Nephron progenitor cell (in vitro differentiated cells): ENCODE data around the gene TDRD5.

Source experiments
- DNase-seq: peaks from one replicate; pipeline ENCODE4 v3.0.0; 2021
- H3K27ac Mint-ChIP-seq: 2 replicates; pipeline ENCODE4 v1.8.0; 2021; ENCODE audit warnings: mild to moderate bottlenecking, moderate library complexity, mixed read lengths
- H3K27me3 Mint-ChIP-seq: 2 replicates; pipeline ENCODE4 v1.8.0; 2021; ENCODE audit warnings: mild to moderate bottlenecking, low read depth, mixed read lengths; ENCODE audit not compliant: poor library complexity
- H3K36me3 Mint-ChIP-seq: 2 replicates; pipeline ENCODE4 v1.8.0; 2021; ENCODE audit warnings: low read depth, mixed read lengths
- H3K4me1 Mint-ChIP-seq: 2 replicates; pipeline ENCODE4 v1.8.0; 2021; ENCODE audit warnings: mixed read lengths
- H3K4me3 Mint-ChIP-seq: 2 replicates; pipeline ENCODE4 v1.8.0; 2021; ENCODE audit warnings: mild to moderate bottlenecking, moderate library complexity, mixed read lengths
- H3K9me3 Mint-ChIP-seq: 2 replicates; pipeline ENCODE4 v1.8.0; 2021; ENCODE audit warnings: mild to moderate bottlenecking, moderate library complexity, mixed read lengths
- CTCF ChIP-seq: fragments of 200-600 bp; sonication (generic); IDR thresholded peaks from 2 replicates; pipeline ENCODE4 v1.5.0; 2021; ENCODE audit warnings: antibody characterized with exemption

The TDRD5 gene

GRCh38 chr1:179550746-179551682 lies 40.6 kb upstream of the TDRD5 start:
- no peaks in the 10 kb centered on the region for H3K9me3 Mint-ChIP-seq
- no peak overlapping the region for H3K27ac Mint-ChIP-seq
- H3K4me3 Mint-ChIP-seq = no peak overlapping the region
- TF ChIP-seq CTCF = no peak
- peaks cover 6% of the 10 kb centered on the region for H3K27me3 Mint-ChIP-seq
- H3K4me1 Mint-ChIP-seq = peaks cover 11% of the 10 kb centered on the region
- no peaks in the 10 kb centered on the region for H3K36me3 Mint-ChIP-seq
- no peak for DNase-seq

DNA sequence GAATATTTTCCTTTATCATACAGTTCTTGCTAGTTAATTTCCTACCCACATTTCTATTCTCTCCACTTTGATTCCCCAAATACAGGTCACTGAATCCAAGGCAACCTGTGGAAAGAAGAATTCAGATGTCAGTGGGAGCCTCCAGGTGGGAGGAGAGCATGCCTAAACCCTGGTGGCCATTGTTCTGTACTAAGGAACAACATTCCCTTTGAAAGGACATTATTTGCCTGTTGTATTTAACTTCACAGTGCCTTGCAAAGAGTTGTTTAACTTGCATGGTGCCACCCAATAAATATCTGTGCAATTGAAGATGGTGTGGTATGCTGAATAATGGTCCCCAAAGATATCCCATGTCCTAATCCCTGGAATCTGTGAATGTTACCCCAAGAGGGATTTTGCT lies 37.2 kb upstream of the TDRD5 start:
- Mint-ChIP-seq H3K36me3 (no peaks in the 10 kb centered on the region), H3K27me3 (peaks cover 6% of the 10 kb centered on the region), H3K9me3 (no peaks in the 10 kb centered on the region), H3K27ac (no peak overlapping the region), H3K4me1 (peaks cover 11% of the 10 kb centered on the region), H3K4me3 (no peak overlapping the region)
- no peak for DNase-seq
- no peak for TF ChIP-seq CTCF

DNA sequence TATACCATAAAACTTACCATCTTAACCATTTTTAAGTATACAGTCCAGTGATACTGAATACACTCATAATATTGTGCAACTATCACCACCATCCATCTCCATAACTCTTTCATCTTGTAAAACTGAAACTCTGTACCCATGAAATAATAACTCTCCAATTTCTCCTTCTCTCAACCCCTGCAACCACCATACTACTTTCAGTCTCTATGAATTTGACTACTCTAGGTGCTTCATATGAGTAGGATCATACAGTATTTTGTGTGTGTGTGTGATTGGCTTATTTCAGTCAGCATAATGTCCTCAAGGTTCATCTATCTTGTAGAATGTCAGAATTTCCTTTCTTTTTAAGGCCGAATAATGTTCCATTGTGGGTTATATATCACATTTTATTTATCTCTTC lies 33.6 kb upstream of the TDRD5 start:
- Mint-ChIP-seq H3K4me1 (no peaks in the 10 kb centered on the region), H3K9me3 (no peaks in the 10 kb centered on the region), H3K4me3 (no peak overlapping the region), H3K27me3 (no peaks in the 10 kb centered on the region), H3K36me3 (no peaks in the 10 kb centered on the region), H3K27ac (no peak overlapping the region)
- no peak for TF ChIP-seq CTCF
- DNase-seq = no peak

- Mint-ChIP-seq H3K4me3 (peak within 1 kb of the TSS; percentile 72), H3K9me3 (peaks cover 10% of the 10 kb centered on the region)
- DNase-seq = peak; percentile 60
Measured at GRCh38 chr1:179575497-179576314, 15.9 kb upstream of the TDRD5 start, which contains the start of gene NPHS2. NPHS2 (minus strand) TSS chr1:179575948; CDS start chr1:179575864, 84 bp downstream.

DNA sequence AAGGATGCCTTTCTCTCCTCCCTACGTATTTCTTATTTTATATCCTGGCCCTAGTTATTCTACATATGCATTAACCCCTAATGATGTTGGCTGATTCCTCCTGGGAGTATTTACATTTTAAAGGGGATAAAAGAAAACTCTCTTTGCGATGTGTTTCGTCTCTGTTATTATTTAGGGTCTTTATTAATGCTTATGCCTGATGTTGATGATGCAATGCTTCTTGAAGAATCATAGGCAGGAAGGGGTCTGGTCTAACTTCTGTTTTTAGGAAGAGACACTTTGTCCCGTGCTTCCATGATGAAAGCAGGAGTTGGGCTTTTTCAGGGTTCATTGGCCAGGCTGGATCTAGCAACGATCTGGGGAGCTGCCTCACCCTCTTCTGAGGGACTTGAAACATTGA lies 15.1 kb upstream of the TDRD5 start:
- Mint-ChIP-seq H3K27ac (no peak overlapping the region), H3K27me3 (peaks cover 65% of the 10 kb centered on the region), H3K4me1 (peaks cover 5% of the 10 kb centered on the region), H3K36me3 (no peaks in the 10 kb centered on the region), H3K9me3 (peaks cover 4% of the 10 kb centered on the region), H3K4me3 (peak overlapping the region; percentile 72)
- DNase-seq = no peak
- TF ChIP-seq CTCF = no peak

More at GRCh38 chr1:179575497-179576314, 15.9 kb upstream of the TDRD5 start, which contains the start of gene NPHS2:
- no peak for TF ChIP-seq CTCF
- peaks cover 65% of the 10 kb centered on the region for H3K27me3 Mint-ChIP-seq
- H3K27ac Mint-ChIP-seq = no peak within 1 kb of the TSS
- no peaks in the 10 kb centered on the region for H3K36me3 Mint-ChIP-seq
- H3K4me1 Mint-ChIP-seq = peaks cover 5% of the 10 kb centered on the region
